HT1080 (cell line): Measurements from ENCODE around the gene CCS. TPM values are rescaled to one million over a fixed set of nuclear protein-coding genes. Genes with fewer than 3 reads are reported as not detected.
A peak's percentile ranks its signal among the peaks of the same experiment; 100 is the strongest.
"Not testable (repeated sequence)": the region's sequence is repeated elsewhere in the genome, so short reads cannot be mapped to it uniquely, and the experiment has no call there.

ENCODE experiments used
- DNase-seq: peaks from one replicate; pipeline ENCODE4 v3.0.0-alpha.2; 2015; ENCODE audit warnings: low read depth
- total RNA-seq: library from RNA; depleted of rRNA; stranded (reverse); fragments of >200 nt; shearing (Covaris generic); gene quantifications from 2 replicates; pipeline ENCODE4 v1.2.3, GENCODE V29; 2014

The CCS gene
- total RNA-seq, 1 experiment from 2014 or later: 12.6 TPM

DNA sequence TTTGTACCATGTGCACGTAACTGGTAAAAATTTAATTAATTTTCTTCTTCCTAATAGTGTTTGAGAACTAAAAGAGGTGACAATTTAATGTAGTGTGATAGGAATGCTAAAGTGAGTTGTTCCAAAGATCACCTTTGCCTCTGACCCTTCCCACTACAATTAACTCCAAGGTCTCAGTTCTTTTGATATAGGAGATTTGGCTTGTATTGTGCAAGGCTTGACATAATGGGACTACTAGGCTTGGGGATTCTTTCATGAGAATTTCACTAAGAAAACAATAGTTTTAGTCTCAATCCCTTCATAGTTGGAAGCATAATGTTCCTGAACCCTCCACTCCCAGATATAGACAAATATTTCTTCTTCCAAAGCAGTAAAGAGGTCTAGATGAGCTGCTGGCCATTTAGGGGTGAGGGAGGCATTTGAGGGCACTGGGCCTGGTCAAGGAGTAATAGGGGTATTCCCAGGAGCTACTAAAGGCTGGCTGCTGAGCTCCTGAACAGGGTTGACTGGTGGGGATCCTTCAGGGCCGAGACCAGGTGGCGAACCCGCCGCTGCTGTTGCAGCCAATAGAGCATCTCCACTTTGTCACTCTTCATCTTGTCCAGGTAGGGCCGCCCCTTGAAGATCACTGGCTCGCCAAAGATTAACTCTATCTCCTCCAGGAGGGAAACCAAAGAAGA lies 2.8 kb upstream of the CCS start:
- DNase-seq: no peak

DNA sequence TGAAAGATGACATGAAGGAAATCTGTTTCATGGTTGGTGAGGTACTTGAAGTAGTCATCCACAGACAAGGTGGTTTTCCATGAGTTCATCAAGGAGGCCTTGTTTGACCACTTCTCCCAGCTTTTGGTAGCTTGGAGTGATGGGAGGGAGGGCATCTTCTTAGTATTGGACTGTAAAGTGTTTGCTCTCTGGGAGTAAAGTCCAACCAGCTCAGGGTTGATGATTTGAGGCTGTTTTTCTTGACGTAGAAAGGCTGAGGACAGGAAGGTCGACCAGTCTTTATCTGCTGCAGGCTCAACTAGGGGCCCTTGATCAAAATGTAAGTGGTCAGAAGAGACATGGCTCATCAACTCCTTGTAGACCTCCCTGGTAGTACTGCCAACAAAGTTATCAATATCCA lies 1.8 kb upstream of the CCS start:
- no peak for DNase-seq

DNA sequence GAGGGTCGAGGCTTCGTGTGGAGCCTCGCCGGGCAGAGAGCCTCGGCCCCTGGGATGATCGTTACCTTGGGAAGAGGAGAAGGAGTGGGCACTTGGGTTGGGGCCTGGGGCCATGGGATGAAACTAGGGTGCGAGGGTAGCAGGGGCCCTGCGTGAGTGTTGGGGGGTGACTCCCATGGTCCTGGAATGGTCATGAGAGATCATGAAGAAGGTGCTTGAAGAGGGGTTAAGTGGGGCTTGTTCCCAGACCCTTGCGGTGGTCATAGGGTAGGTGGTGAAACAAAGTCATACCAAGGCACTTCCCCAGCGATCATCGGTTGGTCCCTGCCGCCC lies 284 bp downstream of the CCS start:
- no peak for DNase-seq

DNA sequence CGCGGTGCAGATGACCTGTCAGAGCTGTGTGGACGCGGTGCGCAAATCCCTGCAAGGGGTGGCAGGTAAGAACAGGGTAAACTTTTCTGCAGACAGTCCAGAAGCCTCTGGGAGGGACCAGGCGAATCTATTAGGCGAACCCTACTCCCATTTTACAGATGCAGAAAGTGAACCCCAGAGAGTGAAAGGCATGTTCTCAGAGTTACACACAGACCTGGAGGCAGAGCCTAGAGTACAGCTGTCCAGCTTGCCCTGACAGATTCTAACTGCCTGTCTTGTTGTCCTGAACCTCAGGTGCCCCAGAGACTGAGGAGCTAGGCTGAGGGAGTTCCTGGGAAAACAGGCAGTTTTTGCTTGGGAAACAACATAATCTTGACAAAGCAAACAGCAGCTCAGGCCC lies 665 bp downstream of the CCS start:
- no peak for DNase-seq

DNA sequence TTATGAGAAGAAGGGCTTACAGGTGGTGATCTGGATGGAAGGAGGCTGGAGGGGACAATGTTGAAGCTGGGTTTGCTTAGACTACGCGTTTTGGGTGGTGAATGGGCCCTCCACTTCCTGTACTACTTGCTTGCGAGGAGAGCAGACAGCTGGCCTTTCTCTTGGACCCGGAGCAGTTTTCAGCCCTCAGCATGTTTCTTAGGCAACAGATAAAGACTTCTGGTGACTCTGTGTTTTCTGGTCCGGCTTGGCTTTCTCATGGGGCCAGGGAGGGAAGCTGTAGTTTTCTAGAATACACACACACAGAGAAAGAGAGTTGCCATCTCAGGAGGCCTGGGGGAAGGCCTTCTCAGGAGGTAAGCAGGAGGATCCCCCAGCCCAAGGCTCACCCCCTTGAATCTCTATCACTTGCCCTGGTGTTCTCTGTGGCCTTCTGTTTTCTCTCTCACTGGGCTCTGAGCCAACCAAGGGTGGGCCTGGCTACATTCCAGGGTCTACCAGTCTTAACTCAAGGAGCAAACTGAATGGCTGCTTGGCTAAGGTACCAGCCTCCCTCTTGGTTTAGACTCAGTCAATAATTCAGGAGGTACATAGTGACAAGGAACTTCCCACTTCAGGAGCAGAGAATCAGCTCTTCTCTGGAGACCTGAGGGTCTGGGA lies 2.4 kb downstream of the CCS start:
- no peak for DNase-seq

DNA sequence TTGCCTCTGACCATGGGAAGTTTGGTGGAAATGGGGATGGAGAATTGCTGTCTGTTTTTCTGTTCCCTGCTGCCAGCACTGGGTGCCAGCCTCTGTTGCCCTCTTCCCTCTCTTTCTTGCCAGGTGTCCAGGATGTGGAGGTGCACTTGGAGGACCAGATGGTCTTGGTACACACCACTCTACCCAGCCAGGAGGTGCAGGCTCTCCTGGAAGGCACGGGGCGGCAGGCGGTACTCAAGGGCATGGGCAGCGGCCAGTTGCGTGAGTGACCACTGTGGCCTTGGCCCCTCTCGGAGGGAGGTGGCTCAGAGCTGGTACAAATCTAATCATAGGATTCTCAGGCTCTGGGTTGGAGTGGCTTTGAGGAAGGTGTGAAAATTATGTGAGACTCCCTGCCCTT lies 6.0 kb downstream of the CCS start:
- DNase-seq: no peak

DNA sequence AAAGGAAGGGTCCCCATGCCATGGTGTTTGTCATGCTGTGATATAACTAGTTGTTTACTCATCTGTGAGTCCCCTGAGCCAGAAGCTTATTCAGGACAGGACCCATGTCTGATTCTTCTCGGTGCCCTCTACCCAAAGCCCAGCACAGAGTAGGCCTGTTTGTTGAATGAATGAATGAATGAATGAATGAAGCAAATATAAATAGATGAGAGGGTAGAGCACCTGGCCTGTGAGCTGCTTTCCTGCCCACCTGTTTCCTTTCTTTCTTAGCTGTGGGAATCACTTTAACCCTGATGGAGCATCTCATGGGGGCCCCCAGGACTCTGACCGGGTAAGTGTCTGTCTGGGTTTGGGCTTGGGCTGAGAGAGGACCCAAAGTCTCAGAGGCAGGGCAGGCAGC lies 7.2 kb downstream of the CCS start:
- no peak for DNase-seq

DNA sequence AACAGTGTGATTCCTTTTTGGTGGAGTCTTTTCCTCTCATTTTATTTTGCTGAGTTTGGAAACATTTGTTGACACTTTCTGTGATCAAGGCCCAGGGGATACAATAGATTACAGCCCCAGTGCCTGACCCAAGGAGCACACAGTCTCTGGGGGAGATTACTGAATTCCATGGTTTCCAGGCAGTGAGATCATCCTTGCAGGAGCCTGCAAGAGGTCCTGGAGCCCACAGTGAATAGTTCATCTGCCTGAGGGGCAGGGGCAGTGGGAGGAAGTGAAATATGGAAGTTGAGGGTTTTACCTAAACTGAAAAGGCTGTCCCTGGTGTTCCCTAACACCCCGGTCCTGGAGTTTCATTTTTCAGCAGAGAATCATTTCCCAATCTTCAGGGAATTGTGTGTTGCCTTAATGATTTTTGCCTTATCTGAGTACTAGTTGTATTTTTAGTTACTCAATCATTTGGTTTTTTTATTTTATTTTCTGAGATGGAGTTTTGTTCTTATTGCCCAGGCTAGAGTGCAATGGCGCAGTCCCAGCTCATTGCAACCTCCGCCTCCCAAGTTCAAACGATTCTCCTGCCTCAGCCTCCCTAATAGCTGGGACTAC lies 7.7 kb downstream of the CCS start:
- no peak for DNase-seq

DNA sequence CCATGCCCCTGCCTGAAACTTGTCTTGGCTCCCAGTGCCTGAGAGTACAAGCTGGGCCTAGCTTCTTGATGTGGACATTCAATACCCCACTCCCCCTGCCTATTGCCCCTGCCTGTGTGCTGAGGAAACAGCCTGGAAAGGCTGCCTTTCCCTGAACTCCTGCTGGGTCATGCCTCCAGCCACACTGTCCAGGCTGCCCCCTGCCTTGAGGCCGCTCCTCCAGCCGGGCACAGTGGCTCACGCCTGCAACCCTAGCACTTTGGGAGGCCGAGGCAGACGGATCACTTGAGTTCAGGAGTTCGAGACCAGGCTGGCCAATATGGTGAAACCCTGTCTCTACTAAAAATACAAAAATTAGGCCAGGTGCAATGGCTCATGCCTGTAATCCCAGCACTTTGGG lies 10.1 kb downstream of the CCS start:
- DNase-seq: no peak

DNA sequence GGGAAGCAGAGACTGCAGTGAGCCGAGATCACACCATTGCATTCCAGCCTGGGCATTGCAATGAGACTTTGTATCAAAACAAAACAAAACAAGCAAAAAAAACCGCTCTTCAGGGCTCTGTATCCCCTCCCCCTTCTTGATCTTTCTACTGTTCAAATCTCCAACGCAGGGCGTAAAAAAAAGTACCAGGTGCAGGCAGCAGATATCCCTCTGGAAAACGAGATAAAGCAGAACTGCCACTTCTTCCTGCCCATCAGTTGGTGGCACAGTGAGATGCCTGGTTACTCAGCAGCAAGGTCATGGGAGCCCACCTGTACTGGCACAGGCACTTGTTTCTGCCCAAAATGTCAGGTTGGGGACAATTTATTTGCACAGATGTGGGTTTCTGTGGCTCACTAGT lies 11.2 kb downstream of the CCS start:
- no peak for DNase-seq

DNA sequence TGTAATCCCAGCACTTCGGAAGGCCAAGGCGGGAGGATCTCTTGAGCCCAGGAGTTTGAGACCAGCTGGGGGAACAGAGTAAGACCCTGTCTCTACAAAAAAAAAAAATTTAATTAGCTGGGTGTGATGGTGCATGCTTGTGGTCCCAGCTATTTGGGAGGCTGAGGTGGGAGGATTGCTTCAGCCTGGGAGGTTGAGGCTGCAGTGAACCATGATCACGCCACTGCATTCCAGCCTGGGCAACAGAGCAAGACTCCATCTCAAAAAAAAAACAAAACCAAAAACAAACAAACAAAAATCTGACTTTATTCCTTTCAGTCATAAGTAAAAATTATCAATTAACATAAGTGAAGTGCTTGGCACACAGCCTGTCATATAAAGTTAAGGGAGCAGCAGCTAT lies 13.6 kb downstream of the CCS start:
- DNase-seq: not testable (repeated sequence)

DNA sequence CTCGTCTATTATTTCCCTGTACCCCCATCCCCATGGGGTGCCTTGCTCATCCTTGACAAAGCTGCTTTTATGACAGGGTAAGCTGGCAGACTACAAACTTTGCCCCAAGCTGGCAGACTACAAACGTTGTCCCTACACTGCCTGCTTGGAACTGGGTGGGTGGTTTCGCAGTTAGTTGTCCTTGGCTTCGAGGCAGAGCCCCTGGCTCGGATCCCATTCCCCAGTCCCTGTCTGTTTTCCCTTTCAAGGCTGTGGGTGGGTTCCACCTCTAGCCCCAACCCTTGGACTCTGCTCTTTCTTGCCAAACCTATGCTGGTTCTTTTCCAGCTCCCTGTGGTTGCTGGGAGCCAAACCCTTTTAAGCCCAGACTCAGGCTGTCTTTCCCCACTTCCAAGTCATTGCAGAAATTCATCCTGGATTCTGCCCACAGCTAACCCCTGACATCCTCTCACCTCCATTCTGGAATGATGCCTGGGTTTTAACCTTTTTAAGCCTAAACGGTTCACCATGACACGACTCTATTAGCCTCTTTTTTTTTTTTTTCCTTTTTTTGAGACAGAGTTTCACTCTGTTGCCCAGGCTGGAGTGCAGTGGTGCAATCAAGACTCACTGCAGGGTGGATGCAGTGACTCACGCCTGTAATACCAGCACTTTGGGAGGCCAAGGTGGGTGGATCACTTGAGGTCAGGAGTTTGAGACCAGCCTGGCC lies 14.3 kb downstream of the CCS start:
- DNase-seq: peak; percentile 47

DNA sequence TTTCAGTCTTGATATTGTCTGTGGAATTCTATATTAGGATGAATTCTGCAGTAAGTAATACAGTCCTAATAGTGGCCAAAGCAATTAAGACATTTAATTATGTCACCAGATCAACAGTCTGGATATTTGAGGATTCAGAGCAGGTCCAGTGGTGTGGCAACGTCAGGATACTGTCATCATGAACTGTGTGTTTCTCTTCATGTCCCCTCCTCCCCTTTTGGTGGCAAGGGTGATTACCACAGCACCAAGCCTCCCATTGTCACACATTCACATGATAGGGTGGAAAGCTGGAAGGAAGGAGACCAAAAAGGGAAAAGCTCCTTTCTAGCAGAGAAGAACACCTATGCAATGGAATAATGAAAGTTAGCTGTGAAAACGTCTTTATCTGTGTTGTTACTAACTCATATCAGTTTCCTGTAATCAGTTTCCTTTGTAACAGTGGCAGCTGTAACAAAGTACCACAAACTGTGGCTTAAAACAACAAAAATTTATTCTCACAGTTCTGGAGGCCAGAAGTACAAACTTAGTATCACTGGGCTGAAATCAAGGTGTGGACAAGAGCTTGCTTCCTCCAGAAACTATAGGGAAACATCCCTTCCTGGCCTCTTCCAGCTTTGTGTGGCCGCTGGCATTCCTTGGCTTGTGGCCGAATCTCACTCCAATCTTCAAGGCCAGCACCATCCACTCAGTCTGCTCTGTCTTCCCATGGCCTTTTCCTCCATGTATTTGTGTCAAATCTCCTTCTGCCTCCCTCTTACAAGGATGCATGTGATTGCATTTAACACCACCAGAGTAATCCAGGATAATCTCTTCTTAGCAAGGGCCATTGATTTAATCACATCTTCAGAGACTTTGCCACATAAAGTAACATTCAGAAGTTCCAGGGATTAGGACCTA lies 17.0 kb downstream of the CCS start:
- DNase-seq: no peak

DNA sequence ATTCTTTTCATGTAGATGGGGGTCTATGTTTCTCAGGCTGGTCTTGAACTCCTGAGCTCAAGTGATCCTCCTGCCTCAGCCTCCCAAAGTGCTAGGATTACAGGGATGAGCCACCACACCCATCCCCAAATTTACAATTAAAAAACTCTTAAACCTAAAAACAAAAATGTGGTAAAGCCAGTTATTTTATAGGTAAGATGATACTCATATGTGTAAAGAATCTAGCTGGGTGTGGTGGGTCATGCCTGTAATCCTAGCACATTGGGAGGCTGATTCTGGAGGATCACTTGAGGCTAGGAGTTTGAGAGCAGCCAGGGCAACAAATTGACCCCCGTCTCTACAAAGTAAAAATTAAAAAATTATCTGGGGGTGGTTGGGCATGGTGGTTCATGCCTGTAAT lies 19.5 kb downstream of the CCS start:
- DNase-seq: no peak

DNA sequence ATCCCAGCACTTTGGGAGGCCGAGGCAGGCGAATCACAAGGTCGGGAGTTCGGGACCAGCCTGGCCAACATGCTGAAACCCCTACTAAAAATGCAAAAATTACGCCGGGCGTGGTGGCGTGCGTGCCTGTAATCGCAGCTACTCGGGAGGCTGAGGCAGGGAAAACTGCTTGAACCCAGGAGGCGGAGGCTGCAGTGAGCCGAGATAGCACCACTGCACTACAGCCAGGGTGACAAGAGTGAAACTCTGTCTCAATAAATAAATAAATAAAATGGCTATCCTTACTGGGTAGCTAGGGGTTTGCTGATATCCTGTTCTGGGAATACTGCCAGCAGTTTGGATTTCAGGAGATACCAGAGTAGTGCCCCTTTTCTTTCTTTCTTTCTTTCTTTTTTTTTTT lies 21.1 kb downstream of the CCS start:
- DNase-seq: no peak

DNA sequence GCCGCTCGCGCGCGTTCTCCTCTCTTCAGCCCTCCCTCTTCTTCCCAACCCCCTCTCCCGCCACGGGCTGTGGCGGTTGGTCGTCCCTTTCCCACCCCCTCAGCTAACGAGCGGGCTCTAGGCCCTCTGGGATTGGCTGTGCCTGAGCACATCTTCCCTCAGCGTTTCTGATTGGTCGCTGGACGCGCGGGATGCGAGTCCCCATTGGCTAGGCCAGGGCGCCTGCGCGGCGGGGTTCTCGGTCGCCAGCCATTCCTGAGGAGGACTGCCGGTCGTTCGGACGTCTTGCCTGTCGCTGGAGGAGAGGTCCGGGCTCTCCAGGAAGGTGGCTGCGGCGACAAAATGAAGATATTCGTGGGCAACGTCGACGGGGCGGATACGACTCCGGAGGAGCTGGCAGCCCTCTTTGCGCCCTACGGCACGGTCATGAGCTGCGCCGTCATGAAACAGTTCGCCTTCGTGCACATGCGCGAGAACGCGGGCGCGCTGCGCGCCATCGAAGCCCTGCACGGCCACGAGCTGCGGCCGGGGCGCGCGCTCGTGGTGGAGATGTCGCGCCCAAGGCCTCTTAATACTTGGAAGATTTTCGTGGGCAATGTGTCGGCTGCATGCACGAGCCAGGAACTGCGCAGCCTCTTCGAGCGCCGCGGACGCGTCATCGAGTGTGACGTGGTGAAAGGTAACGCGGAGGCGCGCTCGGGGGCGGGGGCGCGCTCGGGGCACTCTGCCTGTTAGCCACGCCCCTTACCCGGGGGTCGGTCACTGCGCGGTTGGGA lies 23.6 kb downstream of the CCS start, which contains the start of gene RBM14:
Gene RBM14, plus strand, starts transcription at position 252 of the 776 bp plus-strand sequence. Its CDS starts 91 bp downstream, at position 343.
- peak; percentile 99 for DNase-seq

DNA sequence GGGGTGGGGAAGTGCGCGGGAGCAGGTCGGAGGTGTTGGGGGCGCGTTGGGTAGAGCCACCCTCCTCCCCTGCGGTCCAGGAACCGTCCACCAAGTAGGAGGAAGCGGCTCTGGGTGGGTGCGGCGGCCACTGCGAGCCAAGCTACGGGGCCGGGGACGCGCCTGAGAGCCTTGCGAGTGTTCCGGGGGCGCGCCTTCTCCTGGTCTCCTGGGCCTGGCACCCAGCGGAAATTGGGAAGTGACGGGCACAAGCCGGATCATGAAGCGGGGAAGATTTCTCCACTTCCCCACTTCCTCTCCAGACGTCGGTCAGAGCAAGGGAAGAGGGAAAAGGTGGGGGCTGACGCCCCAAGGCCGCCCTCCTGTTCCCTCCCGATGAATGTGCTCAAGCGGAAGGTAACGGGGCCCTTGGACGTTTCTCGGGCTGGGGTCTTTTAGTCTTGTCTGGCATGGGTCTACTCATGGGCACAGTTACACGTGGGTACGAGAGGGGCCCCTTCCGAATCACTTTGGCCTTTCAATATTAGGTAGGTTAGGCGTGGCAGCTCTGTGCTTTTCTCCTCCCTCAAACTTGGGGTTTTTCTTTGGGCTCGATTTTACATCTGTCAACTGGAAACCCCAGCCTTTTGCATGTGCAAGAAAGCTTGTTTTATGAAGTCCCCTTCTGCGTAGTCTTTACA lies 24.3 kb downstream of the CCS start:
- no peak for DNase-seq

DNA sequence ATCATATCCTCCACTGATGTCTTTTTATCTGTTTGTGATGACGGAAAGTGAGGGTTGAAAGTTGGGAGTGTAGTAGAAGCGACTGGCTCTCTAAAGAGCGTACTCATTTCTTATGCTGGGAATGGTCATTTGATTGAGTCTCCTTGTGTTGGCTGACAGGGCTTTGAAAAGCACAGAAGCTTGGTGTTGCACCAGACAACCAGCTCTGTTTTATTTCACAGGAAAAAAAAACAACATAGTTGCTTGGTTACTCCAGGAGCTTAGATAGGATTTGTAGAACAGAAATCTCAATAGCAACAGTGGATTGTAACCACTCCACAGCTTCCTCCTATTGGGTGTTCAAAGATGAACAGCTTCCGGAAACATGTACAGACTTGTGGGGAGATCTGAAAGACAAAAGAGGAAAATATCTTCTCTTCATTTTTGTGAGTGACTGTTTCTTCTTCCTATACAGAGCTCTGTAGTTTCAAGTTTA lies 26.1 kb downstream of the CCS start:
- peak; percentile 32 for DNase-seq

DNA sequence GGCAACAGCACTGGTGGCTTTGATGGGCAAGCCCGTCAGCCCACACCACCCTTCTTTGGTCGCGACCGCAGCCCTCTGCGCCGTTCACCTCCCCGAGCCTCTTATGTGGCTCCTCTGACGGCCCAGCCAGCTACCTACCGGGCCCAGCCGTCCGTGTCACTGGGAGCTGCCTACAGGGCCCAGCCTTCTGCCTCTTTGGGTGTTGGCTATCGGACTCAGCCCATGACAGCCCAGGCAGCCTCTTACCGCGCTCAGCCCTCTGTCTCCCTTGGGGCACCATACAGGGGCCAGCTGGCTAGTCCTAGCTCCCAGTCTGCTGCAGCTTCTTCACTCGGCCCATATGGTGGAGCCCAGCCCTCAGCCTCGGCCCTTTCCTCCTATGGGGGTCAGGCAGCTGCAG lies 31.5 kb downstream of the CCS start:
- no peak for DNase-seq
